SK-N-SH (cell line): ENCODE measurements around the gene MS4A8. TPM values are rescaled to one million over a fixed set of nuclear protein-coding genes. Genes with fewer than 3 reads are reported as not detected.

Experiments used
- CTCF ChIA-PET: fragments of 300-600, 350-600 bp; formaldehyde crosslinking; extraction: SDS; loops from one replicate; lab custom pipeline; 2021; lab: Yijun Ruan, JAX
- POLR2A ChIA-PET: fragments of 350-600 bp; sonication (Branson Sonifier 250); formaldehyde crosslinking; extraction: SDS; loops from one replicate; lab custom pipeline; 2020; ENCODE audit warnings: antibody characterized with exemption, inconsistent platforms; lab: Yijun Ruan, JAX
- DNase-seq: peaks from one replicate; pipeline ENCODE4 v3.0.0; 2012
- H2AFZ ChIP-seq: fragments of 200-600 bp; sonication (generic); 2 replicates; pipeline ENCODE4 v1.8.1; 2016; ENCODE audit warnings: antibody characterized with exemption, mild to moderate bottlenecking, low read depth
- H3F3A ChIP-seq: fragments of 200-600 bp; sonication (generic); replicated peaks from 2 replicates; pipeline ENCODE3; 2016; ENCODE audit warnings: antibody characterized with exemption, mild to moderate bottlenecking; ENCODE audit not compliant: insufficient read depth
- H3K27ac ChIP-seq, 2 experiments: fragments of 200-500 bp in 1 of 2; fragments of 200-600 bp in 1 of 2; sonication (Bioruptor generic) in 1 of 2; sonication (generic), shearing (Covaris generic) in 1 of 2; 2 replicates each; pipeline versions ENCODE4 v1.5.1 to v1.6.1; 2014 to 2016; ENCODE audit warnings: low read depth in 2 of 2, inconsistent platforms in 1 of 2, low read length in 1 of 2, mild to moderate bottlenecking in 1 of 2, mixed read lengths in 1 of 2
- H3K27me3 ChIP-seq: fragments of 200-600 bp; sonication (generic), shearing (Covaris generic); 2 replicates; pipeline ENCODE4 v1.6.1; 2016; ENCODE audit warnings: mixed run types; ENCODE audit not compliant: insufficient read depth
- H3K36me3 ChIP-seq, 2 experiments: fragments of 200-500 bp in 1 of 2; fragments of 200-600 bp in 1 of 2; sonication (Bioruptor generic) in 1 of 2; sonication (generic) in 1 of 2; replicated peaks in 1 of 2; 2 replicates each; pipeline versions ENCODE3 to v1.5.1; 2014 to 2016; ENCODE audit warnings: low read length in 1 of 2, mild to moderate bottlenecking in 1 of 2; ENCODE audit not compliant: insufficient read depth in 2 of 2, control insufficient read depth in 1 of 2
- H3K4me1 ChIP-seq, 2 experiments: fragments of 200-500 bp in 1 of 2; fragments of 200-600 bp in 1 of 2; sonication (Bioruptor generic) in 1 of 2; sonication (generic), shearing (Covaris generic) in 1 of 2; 2 replicates each; pipeline versions ENCODE4 v1.5.1 to v1.6.1; 2014 to 2016; ENCODE audit warnings: low read depth in 1 of 2, low read length in 1 of 2, mixed run types in 1 of 2; ENCODE audit not compliant: insufficient read depth in 2 of 2, control insufficient read depth in 1 of 2
- H3K4me2 ChIP-seq: fragments of 200-600 bp; sonication (generic), shearing (Covaris generic); 2 replicates; pipeline ENCODE4 v1.6.1; 2017; ENCODE audit warnings: mixed run types
- H3K4me3 ChIP-seq, 2 experiments: fragments of 200-500 bp in 1 of 2; fragments of 200-600 bp in 1 of 2; sonication (Bioruptor generic) in 1 of 2; sonication (generic), shearing (Covaris generic) in 1 of 2; 2 replicates each; pipeline versions ENCODE4 v1.5.1 to v1.8.1; 2014 to 2016; ENCODE audit warnings: low read depth in 2 of 2, inconsistent platforms in 1 of 2, low read length in 1 of 2, mild to moderate bottlenecking in 1 of 2, mixed read lengths in 1 of 2, moderate library complexity in 1 of 2
- H3K79me2 ChIP-seq: fragments of 200-600 bp; sonication (generic); 2 replicates; pipeline ENCODE4 v1.8.1; 2017; ENCODE audit warnings: mild to moderate bottlenecking; ENCODE audit not compliant: insufficient read depth
- H3K9ac ChIP-seq: fragments of 200-600 bp; sonication (generic); 2 replicates; pipeline ENCODE4 v1.6.1; 2017; ENCODE audit warnings: mixed run types
- H3K9me2 ChIP-seq: fragments of 200-600 bp; sonication (generic); 2 replicates; pipeline ENCODE4 v1.6.1; 2017; ENCODE audit warnings: mixed run types
- H3K9me3 ChIP-seq: fragments of 200-600 bp; sonication (generic); 2 replicates; pipeline ENCODE4 v1.6.1; 2017; ENCODE audit warnings: mixed run types, mild to moderate bottlenecking, moderate library complexity
- H4K20me1 ChIP-seq: fragments of 200-600 bp; sonication (generic); 2 replicates; pipeline ENCODE4 v1.6.1; 2017; ENCODE audit warnings: mild to moderate bottlenecking, mixed run types; ENCODE audit not compliant: insufficient read depth
- EZH2phosphoT487 ChIP-seq: fragments of 200-600 bp; sonication (generic); IDR thresholded peaks from 2 replicates; pipeline ENCODE4 v1.6.1; 2017; ENCODE audit warnings: low read depth, mixed run types, mild to moderate bottlenecking, antibody characterized with exemption, moderate library complexity, borderline replicate concordance
- FOSL2 ChIP-seq: IDR thresholded peaks from 2 replicates; pipeline ENCODE4 v1.4.0; 2012; ENCODE audit warnings: low read depth, mild to moderate bottlenecking, moderate library complexity, borderline replicate concordance
- FOXJ3 ChIP-seq: sonication (generic); formaldehyde crosslinking; IDR thresholded peaks from 2 replicates; pipeline ENCODE4 v1.5.1; 2020; ENCODE audit warnings: mild to moderate bottlenecking, missing genetic modification reagents
- GATA2 ChIP-seq: sonication (generic); formaldehyde crosslinking; IDR thresholded peaks from 2 replicates; pipeline ENCODE4 v1.5.0; 2020; ENCODE audit warnings: mild to moderate bottlenecking, missing genetic modification reagents
- JUND ChIP-seq: IDR thresholded peaks from 2 replicates; pipeline ENCODE4 v1.4.0; 2012
- MAX ChIP-seq: IDR thresholded peaks from 2 replicates; pipeline ENCODE4 v1.4.0; 2012; ENCODE audit warnings: low read depth
- MXI1 ChIP-seq: IDR thresholded peaks from 2 replicates; pipeline ENCODE4 v1.6.1; 2012; ENCODE audit warnings: mild to moderate bottlenecking, low read depth, low read length, improper control_type of control experiment
- NRF1 ChIP-seq: IDR thresholded peaks from 2 replicates; pipeline ENCODE4 v1.6.1; 2012; ENCODE audit warnings: low read depth, mild to moderate bottlenecking, low read length
- POLR2AphosphoS5 ChIP-seq: IDR thresholded peaks from 2 replicates; pipeline ENCODE4 v1.6.1; 2012; ENCODE audit warnings: low read depth, low read length
- RCOR1 ChIP-seq: fragments of 150-350 bp; IDR thresholded peaks from 2 replicates; pipeline ENCODE4 v1.6.1; 2017; ENCODE audit warnings: antibody characterized with exemption, low read length
- RFX5 ChIP-seq: IDR thresholded peaks from 2 replicates; pipeline ENCODE4 v1.6.1; 2012; ENCODE audit warnings: mild to moderate bottlenecking, improper control_type of control experiment, low read length
- SMC3 ChIP-seq: IDR thresholded peaks from 2 replicates; pipeline ENCODE4 v1.6.1; 2012; ENCODE audit warnings: low read depth, low read length, improper control_type of control experiment
- TAF1 ChIP-seq: IDR thresholded peaks from 2 replicates; pipeline ENCODE4 v1.6.1; 2012; ENCODE audit warnings: low read depth, mild to moderate bottlenecking, low read length, moderate library complexity, borderline replicate concordance
- TCF12 ChIP-seq: IDR thresholded peaks from 2 replicates; pipeline ENCODE4 v1.4.0; 2012
- TEAD4 ChIP-seq: IDR thresholded peaks from 2 replicates; pipeline ENCODE4 v1.4.0; 2012; ENCODE audit warnings: mild to moderate bottlenecking, borderline replicate concordance; ENCODE audit not compliant: insufficient read depth
- YY1 ChIP-seq: IDR thresholded peaks from 2 replicates; pipeline ENCODE4 v1.4.0; 2012; ENCODE audit warnings: low read depth, mild to moderate bottlenecking
- WGBS: methylation state at CpG from one replicate; pipeline ENCODE4 v1.1.6; 2017; ENCODE audit warnings: low lambda C conversion rate; 5-methylcytosine and 5-hydroxymethylcytosine counted together
- polyA plus RNA-seq, 3 experiments: library from polyadenylated mRNA; depleted of rRNA; stranded (reverse); fragments of >200 nt; gene quantifications; 2 replicates each; pipeline ENCODE4 v1.2.3, GENCODE V29; 2012

The MS4A8 gene, protein sequence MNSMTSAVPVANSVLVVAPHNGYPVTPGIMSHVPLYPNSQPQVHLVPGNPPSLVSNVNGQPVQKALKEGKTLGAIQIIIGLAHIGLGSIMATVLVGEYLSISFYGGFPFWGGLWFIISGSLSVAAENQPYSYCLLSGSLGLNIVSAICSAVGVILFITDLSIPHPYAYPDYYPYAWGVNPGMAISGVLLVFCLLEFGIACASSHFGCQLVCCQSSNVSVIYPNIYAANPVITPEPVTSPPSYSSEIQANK
- polyA plus RNA-seq (2012; rRNA removed), result not detected in 2 replicates
- not detected in 2 replicates for polyA plus RNA-seq (2012; cell fraction: cytosol; rRNA removed)
- not detected in 2 replicates for polyA plus RNA-seq (2012; cell fraction: nucleus; rRNA removed)

DNA sequence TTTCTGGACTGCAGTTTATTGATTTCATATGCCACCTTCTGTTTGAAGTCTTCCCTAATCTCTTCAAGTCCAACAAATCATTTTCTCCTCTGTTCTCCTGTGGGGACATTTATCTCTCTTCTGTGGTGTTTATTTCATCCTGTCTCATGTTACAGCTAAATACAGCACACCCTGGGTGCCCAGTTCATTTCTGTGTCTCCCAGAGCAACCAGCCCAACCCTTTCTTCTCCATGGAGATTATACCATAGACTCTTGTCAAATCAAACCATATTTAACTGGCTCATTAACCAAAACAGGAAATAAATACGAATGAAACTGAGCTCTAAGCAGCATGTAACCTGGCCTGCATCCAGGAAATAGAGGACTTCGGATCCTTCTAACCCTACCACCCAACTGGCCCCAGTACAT is at the start of gene MS4A8:
MS4A8 (plus strand) TSS at position 329 of the 408 bp plus-strand sequence. CDS start 1,249 bp downstream, outside the sequence.
- no peak for DNase-seq
- Histone ChIP-seq H3K9me2 (no peaks in the 10 kb centered on the region), H3F3A (no peaks in the 10 kb centered on the region), H3K27me3 (no peaks in the 10 kb centered on the region; the same call in 1 of the 2 replicates), H3K9me3 (no peaks in the 10 kb centered on the region), H3K9ac (no peak within 1 kb of the TSS), H3K79me2 (no peaks in the 10 kb centered on the region), H3K4me3 (no peak within 1 kb of the TSS), H3K36me3 (no peaks in the 10 kb centered on the region), H2AFZ (no peak within 1 kb of the TSS), H4K20me1 (no peaks in the 10 kb centered on the region)
- POLR2A ChIA-PET, result no interaction called here
- TF ChIP-seq MAX (no peak), RFX5 (no peak), SMC3 (no peak), JUND (no peak), FOXJ3 (no peak), NRF1 (no peak), YY1 (no peak)
- TF ChIP-seq, all 33 proteins: peak for 0
- CTCF ChIA-PET, result no interaction called here
- Histone ChIP-seq H3K4me1 (no peaks in the 10 kb centered on the region; a peak in 1 of 4 replicates), H3K27ac (no peak within 1 kb of the TSS), H3K4me2 (no peak within 1 kb of the TSS)
- WGBS, result 5% methylated on average over 2 of the region's 2 CpGs

- no peaks in the 10 kb centered on the region for H3K79me2 ChIP-seq
- no peak overlapping the region for H3K4me2 ChIP-seq
- no peaks in the 10 kb centered on the region for H3K9me2 ChIP-seq
- H3K4me1 ChIP-seq, result no peaks in the 10 kb centered on the region
- TF ChIP-seq TCF12 (no peak), MXI1 (no peak), RCOR1 (no peak), POLR2AphosphoS5 (no peak), TEAD4 (no peak), EZH2phosphoT487 (no peak), TAF1 (no peak), GATA2 (CRISPR knock-in tag) (no peak), FOSL2 (no peak)
- no peaks in the 10 kb centered on the region for H3K9me3 ChIP-seq
- ChIA-PET CTCF (no interaction called here), POLR2A (no interaction called here)
- no peak for DNase-seq
- H2AFZ ChIP-seq, result no peak overlapping the region
- H3K9ac ChIP-seq, result no peak overlapping the region
- H3K4me3 ChIP-seq, result no peak overlapping the region
- no peaks in the 10 kb centered on the region for H3F3A ChIP-seq
- H3K27me3 ChIP-seq, result no peaks in the 10 kb centered on the region
- H4K20me1 ChIP-seq, result no peaks in the 10 kb centered on the region
- no peak overlapping the region for H3K27ac ChIP-seq
- WGBS, result 6% methylated on average over 4 of the region's 4 CpGs
- no peaks in the 10 kb centered on the region for H3K36me3 ChIP-seq
Observed at GRCh38 chr11:60657888-60658287, 41.5 kb upstream of the MS4A8 start.
